H1 (cell line): ENCODE results near the gene RPP25. TPM values are rescaled to one million over a fixed set of nuclear protein-coding genes. Genes with fewer than 3 reads are reported as not detected.

Source experiments
- CTCF ChIA-PET: fragments of 300-600 bp; sonication (Branson Sonifier 250); formaldehyde crosslinking; loops from one replicate; lab custom pipeline; 2021; ENCODE audit not compliant: partially characterized antibody; lab: Charles Lee
- POLR2A ChIA-PET: fragments of 300-600 bp; sonication (Branson Sonifier 250); formaldehyde crosslinking; loops from one replicate; lab custom pipeline; 2021; ENCODE audit warnings: inconsistent platforms; ENCODE audit not compliant: partially characterized antibody; lab: Charles Lee
- DNase-seq, 2 experiments: peaks; one replicate each; pipeline versions ENCODE4 v3.0.0 to v3.0.0-alpha.2; 2010 to 2022; ENCODE audit warnings: low spot score in 2 of 2, low read depth in 1 of 2, mixed read lengths in 1 of 2
- FAIRE-seq: peaks from 2 replicates; lab custom pipeline; 2011; peaks lifted over from hg19 to GRCh38; lab: Jason Lieb, UNC
- H2AFZ ChIP-seq: 2 replicates; pipeline ENCODE4 v1.8.1; 2012; ENCODE audit warnings: low read length, inconsistent platforms
- H2AK5ac ChIP-seq: 2 replicates; pipeline ENCODE4 v1.6.1; 2013; ENCODE audit warnings: low read depth, low read length
- H2BK120ac ChIP-seq: replicated peaks from 2 replicates; pipeline ENCODE3; 2013; ENCODE audit warnings: low read depth, low read length, inconsistent platforms
- H2BK12ac ChIP-seq: 2 replicates; pipeline ENCODE4 v1.6.1; 2013; ENCODE audit warnings: low read depth, low read length
- H2BK15ac ChIP-seq: 2 replicates; pipeline ENCODE4 v1.6.1; 2013; ENCODE audit warnings: low read length
- H2BK20ac ChIP-seq: 2 replicates; pipeline ENCODE4 v1.6.1; 2013; ENCODE audit warnings: low read length
- H2BK5ac ChIP-seq: 2 replicates; pipeline ENCODE4 v1.6.1; 2013; ENCODE audit warnings: low read depth, low read length
- H3K14ac ChIP-seq: 2 replicates; pipeline ENCODE4 v1.6.1; 2013; ENCODE audit warnings: inconsistent platforms; ENCODE audit not compliant: insufficient read length
- H3K18ac ChIP-seq: 2 replicates; pipeline ENCODE4 v1.6.1; 2013; ENCODE audit warnings: low read length; ENCODE audit errors: extremely low read depth
- H3K23ac ChIP-seq: 2 replicates; pipeline ENCODE4 v1.6.1; 2013; ENCODE audit warnings: inconsistent platforms; ENCODE audit not compliant: insufficient read length
- H3K23me2 ChIP-seq: 2 replicates; pipeline ENCODE4 v1.6.1; 2013; ENCODE audit warnings: low read depth, low read length
- H3K27ac ChIP-seq: 2 replicates; pipeline ENCODE4 v1.6.1; 2011; ENCODE audit warnings: low read depth, low read length, inconsistent platforms
- H3K27me3 ChIP-seq, 4 experiments: replicated peaks in 1 of 4; 1 replicate in 1 of 4; 2 replicates in 3 of 4; pipeline versions ENCODE4 v1.6.1 to v1.8.1; 2011 to 2013; ENCODE audit warnings: low read length in 3 of 4, mild to moderate bottlenecking in 3 of 4, inconsistent platforms in 2 of 4, mixed read lengths in 2 of 4, moderate library complexity in 1 of 4; ENCODE audit not compliant: control insufficient read depth in 3 of 4, insufficient read depth in 3 of 4; ENCODE audit errors: extremely low read depth in 1 of 4
- H3K36me3 ChIP-seq, 4 experiments: 2 replicates each; pipeline versions ENCODE4 v1.6.1 to v1.8.1; 2011 to 2013; ENCODE audit warnings: mild to moderate bottlenecking in 4 of 4, low read length in 3 of 4, moderate library complexity in 2 of 4, control low read depth in 1 of 4, inconsistent platforms in 1 of 4; ENCODE audit not compliant: insufficient read depth in 4 of 4, control insufficient read depth in 2 of 4
- H3K4ac ChIP-seq: replicated peaks from 2 replicates; pipeline ENCODE3; 2013; ENCODE audit warnings: low read length, low read depth, mixed read lengths, inconsistent platforms; ENCODE audit not compliant: insufficient read length
- H3K4me1 ChIP-seq, 4 experiments: replicated peaks in 1 of 4; 1 replicate in 1 of 4; 2 replicates in 3 of 4; pipeline versions ENCODE4 v1.6.1 to v1.8.1; 2011 to 2013; ENCODE audit warnings: low read length in 3 of 4, inconsistent platforms in 2 of 4, mixed read lengths in 1 of 4; ENCODE audit not compliant: insufficient read depth in 4 of 4, control insufficient read depth in 3 of 4
- H3K4me2 ChIP-seq, 2 experiments: 2 replicates each; pipeline versions ENCODE4 v1.6.1 to v1.8.1; 2011 to 2013; ENCODE audit warnings: low read depth in 2 of 2, low read length in 2 of 2, control low read depth in 1 of 2, inconsistent platforms in 1 of 2, mild to moderate bottlenecking in 1 of 2; ENCODE audit not compliant: insufficient read depth in 1 of 2
- H3K4me3 ChIP-seq, 4 experiments: fragments of 200-600, 300-600 bp in 1 of 4; sonication (generic), shearing (Covaris generic), sonication (Bioruptor Twin) in 1 of 4; 2 replicates each; pipeline versions ENCODE4 v1.5.1 to v1.8.1; 2011 to 2016; ENCODE audit warnings: low read length in 4 of 4, low read depth in 3 of 4, control low read depth in 2 of 4, inconsistent platforms in 2 of 4, mild to moderate bottlenecking in 2 of 4, mixed read lengths in 1 of 4, moderate library complexity in 1 of 4; ENCODE audit not compliant: insufficient read depth in 2 of 4; ENCODE audit errors: extremely low read depth in 1 of 4
- H3K56ac ChIP-seq: replicated peaks from 2 replicates; pipeline ENCODE3; 2013; ENCODE audit warnings: low read depth, mild to moderate bottlenecking, mixed read lengths, low read length, inconsistent platforms; ENCODE audit not compliant: insufficient read length
- H3K79me1 ChIP-seq: 2 replicates; pipeline ENCODE4 v1.6.1; 2013; ENCODE audit warnings: low read depth, low read length, control low read depth
- H3K79me2 ChIP-seq, 2 experiments: 2 replicates each; pipeline versions ENCODE4 v1.6.1 to v1.8.1; 2012 to 2013; ENCODE audit warnings: low read length in 2 of 2, mild to moderate bottlenecking in 2 of 2, inconsistent platforms in 1 of 2; ENCODE audit not compliant: insufficient read depth in 2 of 2, control insufficient read depth in 1 of 2
- H3K9ac ChIP-seq, 4 experiments: replicated peaks in 1 of 4; 1 replicate in 1 of 4; 2 replicates in 3 of 4; pipeline versions ENCODE4 v1.6.1 to v1.8.1; 2011 to 2013; ENCODE audit warnings: low read depth in 3 of 4, low read length in 3 of 4, control low read depth in 2 of 4, mild to moderate bottlenecking in 2 of 4, moderate library complexity in 2 of 4, inconsistent platforms in 1 of 4; ENCODE audit errors: extremely low read depth in 1 of 4
- H3K9me3 ChIP-seq, 2 experiments: 2 replicates each; pipeline versions ENCODE4 v1.6.1 to v1.8.1; 2012 to 2013; ENCODE audit warnings: mild to moderate bottlenecking in 2 of 2, moderate library complexity in 2 of 2, control low read depth in 1 of 2, inconsistent platforms in 1 of 2, low read depth in 1 of 2, low read length in 1 of 2, mixed read lengths in 1 of 2; ENCODE audit not compliant: insufficient read depth in 2 of 2
- H4K20me1 ChIP-seq, 2 experiments: replicated peaks in 1 of 2; 2 replicates each; pipeline versions ENCODE3 to v1.8.1; 2011 to 2013; ENCODE audit warnings: inconsistent platforms in 2 of 2, low read length in 2 of 2, mild to moderate bottlenecking in 1 of 2; ENCODE audit not compliant: insufficient read depth in 2 of 2, control insufficient read depth in 1 of 2
- H4K5ac ChIP-seq: 2 replicates; pipeline ENCODE4 v1.6.1; 2013; ENCODE audit warnings: low read length, low read depth, mixed read lengths, inconsistent platforms; ENCODE audit not compliant: insufficient read length
- H4K8ac ChIP-seq: 2 replicates; pipeline ENCODE4 v1.8.0; 2013; ENCODE audit warnings: mild to moderate bottlenecking, moderate library complexity, low read length, inconsistent platforms; ENCODE audit not compliant: insufficient read depth; ENCODE audit errors: extremely low read depth
- H4K91ac ChIP-seq: replicated peaks from 2 replicates; pipeline ENCODE3; 2013; ENCODE audit warnings: low read length, mixed read lengths, inconsistent platforms; ENCODE audit not compliant: insufficient read length
- BRCA1 ChIP-seq: IDR thresholded peaks from 2 replicates; pipeline ENCODE4 v1.6.1; 2012; ENCODE audit warnings: low read depth, low read length, improper control_type of control experiment
- CHD1 ChIP-seq: IDR thresholded peaks from 2 replicates; pipeline ENCODE4 v1.6.1; 2012; ENCODE audit warnings: low read depth, low read length, improper control_type of control experiment
- EP300 ChIP-seq, 2 experiments: IDR thresholded peaks; 1 replicate in 1 of 2; 2 replicates in 1 of 2; pipeline ENCODE4 v1.6.1; 2011 to 2012; ENCODE audit warnings: low read depth in 2 of 2, low read length in 2 of 2, mild to moderate bottlenecking in 2 of 2, borderline replicate concordance in 1 of 2, inconsistent platforms in 1 of 2, moderate library complexity in 1 of 2
- FOSL1 ChIP-seq: IDR thresholded peaks from 2 replicates; pipeline ENCODE4 v1.6.1; 2011; ENCODE audit warnings: mild to moderate bottlenecking, low read depth, low read length, moderate library complexity; ENCODE audit not compliant: insufficient read depth
- KDM1A ChIP-seq: fragments of 200-600, 300-600 bp; sonication (generic); IDR thresholded peaks from 2 replicates; pipeline ENCODE4 v1.7.1; 2016; ENCODE audit warnings: mild to moderate bottlenecking, low read length, borderline replicate concordance
- POLR2A ChIP-seq, 2 experiments: IDR thresholded peaks; 1 replicate in 1 of 2; 2 replicates in 1 of 2; pipeline ENCODE4 v1.6.1; 2011; ENCODE audit warnings: low read depth in 2 of 2, low read length in 2 of 2, mild to moderate bottlenecking in 2 of 2; ENCODE audit errors: control extremely low read depth in 1 of 2
- SAP30 ChIP-seq: fragments of 300-600 bp; sonication (generic); IDR thresholded peaks from 2 replicates; pipeline ENCODE4 v1.7.1; 2012; ENCODE audit warnings: low read length, moderate library complexity, mild to moderate bottlenecking, inconsistent platforms; ENCODE audit not compliant: insufficient read depth, insufficient replicate concordance
- SP2 ChIP-seq: IDR thresholded peaks from 2 replicates; pipeline ENCODE4 v1.6.1; 2012; ENCODE audit warnings: mild to moderate bottlenecking, low read length, inconsistent platforms
- TAF1 ChIP-seq: IDR thresholded peaks from 2 replicates; pipeline ENCODE4 v1.6.1; 2011; ENCODE audit warnings: mild to moderate bottlenecking, low read depth, low read length
- TAF7 ChIP-seq: optimal IDR thresholded peaks from 2 replicates; pipeline ENCODE3; 2011; ENCODE audit warnings: low read depth, mild to moderate bottlenecking, inconsistent platforms, low read length, moderate library complexity, borderline replicate concordance
- WGBS, 2 experiments: shearing (Covaris generic) in 1 of 2; methylation state at CpG; one replicate each; pipeline versions ENCODE4 v1.1.6 to v1.1.7; 2013 to 2015; ENCODE audit warnings: low lambda C conversion rate in 2 of 2, mixed read lengths in 2 of 2, inconsistent platforms in 1 of 2, low coverage in 1 of 2, missing lambda C conversion rate in 1 of 2; ENCODE audit not compliant: insufficient replicate concordance in 2 of 2, insufficient coverage in 1 of 2, insufficient read length in 1 of 2; ENCODE audit errors: extremely low coverage in 1 of 2, missing lambda C conversion rate in 1 of 2; 5-methylcytosine and 5-hydroxymethylcytosine counted together
- polyA plus RNA-seq, 7 experiments: library from polyadenylated mRNA; depleted of rRNA in 3 of 7; stranded (reverse) in 5 of 7; unstranded in 2 of 7; fragments of >200 nt in 5 of 7; fragments of 200-250 nt in 2 of 7; gene quantifications; 1 replicate in 5 of 7; 2 replicates in 1 of 7; 4 replicates in 1 of 7; pipeline versions ENCODE4 v1.2.1 to v1.2.3, GENCODE V29; 2011 to 2013; ENCODE audit warnings: missing spikeins in 2 of 7, mixed read lengths in 2 of 7
- total RNA-seq: library from RNA; stranded (reverse); fragmentation: NEBNext Ultra II Directional; extraction: Animal tissue kit (Norgen Biotek cat#: 25700); gene quantifications from 2 replicates; pipeline ENCODE4 v1.2.1, GENCODE V29; 2021

RPP25 gene
- total and polyA plus RNA-seq, 2 of the 8 experiments (the other 6 are each of a cell fraction or from before 2014, with no cell fraction given): 17.4 to 19.8 TPM

DNA sequence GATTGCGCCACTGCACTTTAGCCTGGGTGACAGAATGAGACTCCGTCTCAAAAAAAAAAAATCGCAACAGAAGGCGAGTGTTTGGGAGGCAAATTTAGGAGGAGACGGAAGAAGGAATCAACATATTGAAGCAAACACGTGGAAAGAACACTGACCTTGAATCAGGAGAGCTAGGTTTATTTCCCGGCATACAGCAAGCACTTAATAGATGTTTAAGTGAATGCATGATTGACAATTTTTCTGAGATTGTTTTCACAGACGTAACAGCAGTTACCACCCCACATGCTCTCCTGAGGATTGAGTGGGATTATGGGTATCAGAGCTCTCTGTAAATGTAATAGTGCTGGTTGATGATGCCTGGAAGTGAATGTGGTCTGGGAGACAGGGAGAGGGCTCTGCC is 5.6 kb upstream of the RPP25 start:
- Histone ChIP-seq H4K20me1 (no peaks in the 10 kb centered on the region), H3K79me1 (no peaks in the 10 kb centered on the region), H2BK12ac (no peak overlapping the region), H3K27me3 (peaks cover 5 to 27% (median 20%) of the 10 kb centered on the region in 4 experiments), H3K56ac (no peak overlapping the region), H2AK5ac (no peak overlapping the region), H2BK5ac (no peak overlapping the region), H3K9ac (no peak overlapping the region), H3K4ac (no peak overlapping the region), H3K18ac (no peak overlapping the region), H2BK20ac (no peak overlapping the region), H2AFZ (no peak overlapping the region), H4K5ac (no peak overlapping the region), H3K4me2 (no peak overlapping the region), H2BK15ac (no peak overlapping the region), H3K79me2 (no peaks in the 10 kb centered on the region), H3K4me1 (peaks cover 0 to 8% (median 5%) of the 10 kb centered on the region in 4 experiments; a peak in 5 of 7 replicates), H3K23ac (no peak overlapping the region), H3K4me3 (no peak overlapping the region), H3K27ac (no peak overlapping the region), H4K8ac (no peak overlapping the region), H3K36me3 (no peaks in the 10 kb centered on the region), H3K9me3 (no peaks in the 10 kb centered on the region), H4K91ac (no peak overlapping the region), H3K23me2 (peaks cover 20% of the 10 kb centered on the region), H2BK120ac (no peak overlapping the region), H3K14ac (no peak overlapping the region)
- TF ChIP-seq TAF1 (no peak), BRCA1 (no peak), KDM1A (no peak), POLR2A (IDR thresholded peaks at IDR 0.05; ENCODE audit: control extremely low read depth in 1 of 2, low read depth in 2 of 2, low read length in 2 of 2) (no peak), EP300 (IDR thresholded peaks at IDR 0.05; ENCODE audit: borderline replicate concordance in 1 of 2, low read depth in 2 of 2, low read length in 2 of 2) (no peak), FOSL1 (no peak), SAP30 (no peak), SP2 (no peak), CHD1 (no peak), TAF7 (no peak)
- FAIRE-seq: no peak
- 86% methylated on average over 8 of the region's 8 CpGs; no CpG with 5 or more reads in 1 of the 2 experiments for WGBS, 2 experiments
- ChIA-PET POLR2A (interaction anchor here (3.5 kb wide), 1 partner anchor 10 kb away, joined by 11 read pairs; no protein-coding TSS in a partner anchor), CTCF (interaction anchor here (0.6 to 4.8 kb wide), 6 partner anchors 12 to 489 kb away, joined by 3 to 19 read pairs (median 3); no protein-coding TSS in a partner anchor)
- no peak for DNase-seq
